ENCODE data around the gene PRUNE1.

DNA sequence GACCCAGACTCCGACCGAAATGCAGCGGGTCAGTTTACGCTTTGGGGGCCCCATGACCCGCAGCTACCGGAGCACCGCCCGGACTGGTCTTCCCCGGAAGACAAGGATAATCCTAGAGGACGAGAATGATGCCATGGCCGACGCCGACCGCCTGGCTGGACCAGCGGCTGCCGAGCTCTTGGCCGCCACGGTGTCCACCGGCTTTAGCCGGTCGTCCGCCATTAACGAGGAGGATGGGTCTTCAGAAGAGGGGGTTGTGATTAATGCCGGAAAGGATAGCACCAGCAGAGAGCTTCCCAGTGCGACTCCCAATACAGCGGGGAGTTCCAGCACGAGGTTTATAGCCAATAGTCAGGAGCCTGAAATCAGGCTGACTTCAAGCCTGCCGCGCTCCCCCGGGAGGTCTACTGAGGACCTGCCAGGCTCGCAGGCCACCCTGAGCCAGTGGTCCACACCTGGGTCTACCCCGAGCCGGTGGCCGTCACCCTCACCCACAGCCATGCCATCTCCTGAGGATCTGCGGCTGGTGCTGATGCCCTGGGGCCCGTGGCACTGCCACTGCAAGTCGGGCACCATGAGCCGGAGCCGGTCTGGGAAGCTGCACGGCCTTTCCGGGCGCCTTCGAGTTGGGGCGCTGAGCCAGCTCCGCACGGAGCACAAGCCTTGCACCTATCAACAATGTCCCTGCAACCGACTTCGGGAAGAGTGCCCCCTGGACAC, 39.8 kb downstream of the PRUNE1 start:
- TF ChIP-seq GLIS3 (CRISPR knock-in tag; IDR thresholded peaks at IDR 0.05) (0 out of 2 replicates have a peak, but pooled peaks have one; percentile 51), ZFP30 (CRISPR knock-in tag; IDR thresholded peaks at IDR 0.05) (no peak), CSDC2 (CRISPR knock-in tag; IDR thresholded peaks at IDR 0.05) (no peak), TCF4 (CRISPR knock-in tag; IDR thresholded peaks at IDR 0.05; ENCODE audit: borderline replicate concordance) (no peak)
- TF ChIP-seq, protein P1, sequence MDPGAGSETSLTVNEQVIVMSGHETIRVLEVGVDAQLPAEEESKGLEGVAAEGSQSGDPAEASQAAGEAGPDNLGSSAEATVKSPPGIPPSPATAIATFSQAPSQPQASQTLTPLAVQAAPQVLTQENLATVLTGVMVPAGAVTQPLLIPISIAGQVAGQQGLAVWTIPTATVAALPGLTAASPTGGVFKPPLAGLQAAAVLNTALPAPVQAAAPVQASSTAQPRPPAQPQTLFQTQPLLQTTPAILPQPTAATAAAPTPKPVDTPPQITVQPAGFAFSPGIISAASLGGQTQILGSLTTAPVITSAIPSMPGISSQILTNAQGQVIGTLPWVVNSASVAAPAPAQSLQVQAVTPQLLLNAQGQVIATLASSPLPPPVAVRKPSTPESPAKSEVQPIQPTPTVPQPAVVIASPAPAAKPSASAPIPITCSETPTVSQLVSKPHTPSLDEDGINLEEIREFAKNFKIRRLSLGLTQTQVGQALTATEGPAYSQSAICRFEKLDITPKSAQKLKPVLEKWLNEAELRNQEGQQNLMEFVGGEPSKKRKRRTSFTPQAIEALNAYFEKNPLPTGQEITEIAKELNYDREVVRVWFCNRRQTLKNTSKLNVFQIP (CRISPR knock-in tag; IDR thresholded peaks at IDR 0.05; ENCODE audit: borderline replicate concordance, low read depth) = no peak
- TF ChIP-seq, protein P2, sequence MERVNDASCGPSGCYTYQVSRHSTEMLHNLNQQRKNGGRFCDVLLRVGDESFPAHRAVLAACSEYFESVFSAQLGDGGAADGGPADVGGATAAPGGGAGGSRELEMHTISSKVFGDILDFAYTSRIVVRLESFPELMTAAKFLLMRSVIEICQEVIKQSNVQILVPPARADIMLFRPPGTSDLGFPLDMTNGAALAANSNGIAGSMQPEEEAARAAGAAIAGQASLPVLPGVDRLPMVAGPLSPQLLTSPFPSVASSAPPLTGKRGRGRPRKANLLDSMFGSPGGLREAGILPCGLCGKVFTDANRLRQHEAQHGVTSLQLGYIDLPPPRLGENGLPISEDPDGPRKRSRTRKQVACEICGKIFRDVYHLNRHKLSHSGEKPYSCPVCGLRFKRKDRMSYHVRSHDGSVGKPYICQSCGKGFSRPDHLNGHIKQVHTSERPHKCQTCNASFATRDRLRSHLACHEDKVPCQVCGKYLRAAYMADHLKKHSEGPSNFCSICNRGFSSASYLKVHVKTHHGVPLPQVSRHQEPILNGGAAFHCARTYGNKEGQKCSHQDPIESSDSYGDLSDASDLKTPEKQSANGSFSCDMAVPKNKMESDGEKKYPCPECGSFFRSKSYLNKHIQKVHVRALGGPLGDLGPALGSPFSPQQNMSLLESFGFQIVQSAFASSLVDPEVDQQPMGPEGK (CRISPR knock-in tag; IDR thresholded peaks at IDR 0.05; ENCODE audit: borderline replicate concordance) = no peak; the same call in 1 of the 2 replicates

Measured in SK-N-SH treated with all-trans-retinoic acid at 6 μM for 48 hours (cell line).